ENCODE results near the gene SLPI. TPM values are rescaled to one million over a fixed set of nuclear protein-coding genes. Genes with fewer than 3 reads are reported as not detected.

SLPI gene
- total RNA-seq, 3 donors from 2014 or later = 29.9 to 132 (median 43.3) TPM

DNA sequence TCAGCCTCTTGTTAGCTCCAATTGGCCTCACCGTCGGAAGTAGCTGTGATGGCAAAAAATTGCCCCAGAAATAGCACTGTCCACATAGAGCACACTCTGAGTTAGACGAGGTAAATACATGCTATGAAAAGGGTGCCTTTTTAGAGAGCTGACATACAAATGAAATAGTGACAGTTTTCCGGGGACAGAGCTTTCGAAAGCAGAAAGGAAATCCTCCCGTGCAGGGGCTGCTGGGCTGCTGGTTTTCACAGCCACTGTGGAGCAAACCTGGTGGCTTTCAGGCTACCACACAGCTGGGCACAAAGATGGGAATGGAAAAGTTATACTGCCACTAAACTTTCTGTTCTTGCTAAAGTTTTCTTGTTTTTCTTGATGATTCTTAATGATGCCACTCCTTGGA, 8.3 kb downstream of the SLPI start:
- DNase-seq (no peak), ATAC-seq (no peak)
- Histone ChIP-seq H3K4me1 (ENCODE audit: low read depth) (no peaks in the 10 kb centered on the region), H3K9me3 (no peaks in the 10 kb centered on the region), H3K4me3 (no peak overlapping the region), H3K36me3 (ENCODE audit: low read depth) (no peaks in the 10 kb centered on the region)
- intact Hi-C loops (cut with DNase I, micrococcal nuclease) = no loop called here
- TF ChIP-seq, protein P1, sequence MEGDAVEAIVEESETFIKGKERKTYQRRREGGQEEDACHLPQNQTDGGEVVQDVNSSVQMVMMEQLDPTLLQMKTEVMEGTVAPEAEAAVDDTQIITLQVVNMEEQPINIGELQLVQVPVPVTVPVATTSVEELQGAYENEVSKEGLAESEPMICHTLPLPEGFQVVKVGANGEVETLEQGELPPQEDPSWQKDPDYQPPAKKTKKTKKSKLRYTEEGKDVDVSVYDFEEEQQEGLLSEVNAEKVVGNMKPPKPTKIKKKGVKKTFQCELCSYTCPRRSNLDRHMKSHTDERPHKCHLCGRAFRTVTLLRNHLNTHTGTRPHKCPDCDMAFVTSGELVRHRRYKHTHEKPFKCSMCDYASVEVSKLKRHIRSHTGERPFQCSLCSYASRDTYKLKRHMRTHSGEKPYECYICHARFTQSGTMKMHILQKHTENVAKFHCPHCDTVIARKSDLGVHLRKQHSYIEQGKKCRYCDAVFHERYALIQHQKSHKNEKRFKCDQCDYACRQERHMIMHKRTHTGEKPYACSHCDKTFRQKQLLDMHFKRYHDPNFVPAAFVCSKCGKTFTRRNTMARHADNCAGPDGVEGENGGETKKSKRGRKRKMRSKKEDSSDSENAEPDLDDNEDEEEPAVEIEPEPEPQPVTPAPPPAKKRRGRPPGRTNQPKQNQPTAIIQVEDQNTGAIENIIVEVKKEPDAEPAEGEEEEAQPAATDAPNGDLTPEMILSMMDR (IDR thresholded peaks at IDR 0.05) = no peak

DNA sequence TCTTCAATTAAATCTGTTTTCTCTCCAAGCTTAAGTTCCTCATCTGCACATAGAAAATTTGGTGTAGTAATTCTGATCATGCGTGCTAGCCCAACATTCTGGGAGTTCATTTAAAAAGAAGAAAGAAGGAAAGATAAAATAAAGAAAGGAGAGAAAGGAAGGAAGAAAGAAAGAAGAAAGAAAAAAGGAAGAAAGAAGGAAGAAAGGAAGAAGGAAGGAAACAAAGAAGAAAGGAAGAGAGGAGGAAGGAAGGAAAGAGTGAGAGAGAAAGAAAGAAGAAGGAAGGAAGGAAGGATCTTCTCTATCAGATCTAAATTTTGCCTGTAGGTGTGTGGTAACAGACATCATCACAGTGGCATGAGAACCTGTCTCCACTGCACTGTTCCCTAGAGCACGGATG, 16.2 kb downstream of the SLPI start:
- Histone ChIP-seq H3K36me3 (ENCODE audit: low read depth) (no peaks in the 10 kb centered on the region), H3K9me3 (peaks cover 4% of the 10 kb centered on the region), H3K4me1 (ENCODE audit: low read depth) (no peaks in the 10 kb centered on the region), H3K4me3 (no peak overlapping the region)
- no peak for DNase-seq
- TF ChIP-seq, protein P1 (IDR thresholded peaks at IDR 0.05) = no peak
- ATAC-seq = no peak
- intact Hi-C loops (cut with DNase I, micrococcal nuclease) = no loop called here

DNA sequence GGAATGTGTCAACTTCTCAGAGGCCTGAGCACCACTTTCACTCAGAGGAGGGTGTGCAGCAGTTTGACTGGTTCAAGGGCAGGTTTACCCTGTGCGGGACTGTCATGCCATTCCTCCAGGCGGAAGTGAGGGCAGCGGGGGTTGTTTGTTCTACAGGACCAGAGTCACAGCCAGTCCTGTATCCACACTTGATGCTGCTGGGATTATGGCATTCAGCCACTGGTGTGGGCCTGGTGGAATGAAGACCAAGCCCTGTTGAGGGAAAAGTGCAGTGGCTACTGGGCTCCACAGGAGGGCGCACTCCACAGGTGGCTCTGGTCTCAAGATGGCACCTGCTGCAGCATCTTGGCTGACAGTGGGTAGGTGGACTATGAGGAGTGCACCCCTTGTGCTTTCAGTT, 18.4 kb downstream of the SLPI start:
- intact Hi-C loops (cut with DNase I, micrococcal nuclease) = no loop called here
- Histone ChIP-seq H3K4me3 (no peak overlapping the region), H3K4me1 (ENCODE audit: low read depth) (no peaks in the 10 kb centered on the region), H3K9me3 (peaks cover 4% of the 10 kb centered on the region), H3K36me3 (ENCODE audit: low read depth) (no peaks in the 10 kb centered on the region)
- TF ChIP-seq, protein P1 (IDR thresholded peaks at IDR 0.05) = no peak
- peak; percentile 70 for ATAC-seq
- DNase-seq = peak in 1 of 3 donors; percentile 35

DNA sequence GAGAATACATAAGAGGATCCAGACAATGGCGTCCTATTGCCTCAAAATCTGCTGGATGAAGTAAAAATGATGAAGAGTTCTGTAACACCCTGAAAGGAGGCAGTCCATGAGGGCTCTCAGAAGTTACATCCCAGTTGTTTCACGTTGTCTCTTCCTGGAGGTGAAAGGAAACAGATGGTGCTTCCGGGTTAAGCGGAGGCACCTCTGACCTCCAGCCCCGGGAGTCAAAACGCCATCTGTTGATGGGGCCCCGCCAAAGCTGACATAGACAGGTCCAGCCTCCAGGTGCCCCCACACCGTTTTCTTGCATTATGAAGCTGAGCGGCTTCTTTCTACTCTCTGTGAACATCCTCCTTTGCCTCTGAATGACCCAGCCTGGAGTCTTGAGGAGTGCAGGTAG, 23.7 kb downstream of the SLPI start:
- no peak for DNase-seq
- ATAC-seq = no peak
- intact Hi-C loops (cut with DNase I, micrococcal nuclease) = no loop called here
- no peaks in the 10 kb centered on the region for H3K36me3 ChIP-seq (ENCODE audit: low read depth)
- TF ChIP-seq, protein P1 (IDR thresholded peaks at IDR 0.05) = no peak
- no peak overlapping the region for H3K4me3 ChIP-seq
- peaks cover 4% of the 10 kb centered on the region for H3K9me3 ChIP-seq
- H3K4me1 ChIP-seq (ENCODE audit: low read depth) = no peaks in the 10 kb centered on the region

DNA sequence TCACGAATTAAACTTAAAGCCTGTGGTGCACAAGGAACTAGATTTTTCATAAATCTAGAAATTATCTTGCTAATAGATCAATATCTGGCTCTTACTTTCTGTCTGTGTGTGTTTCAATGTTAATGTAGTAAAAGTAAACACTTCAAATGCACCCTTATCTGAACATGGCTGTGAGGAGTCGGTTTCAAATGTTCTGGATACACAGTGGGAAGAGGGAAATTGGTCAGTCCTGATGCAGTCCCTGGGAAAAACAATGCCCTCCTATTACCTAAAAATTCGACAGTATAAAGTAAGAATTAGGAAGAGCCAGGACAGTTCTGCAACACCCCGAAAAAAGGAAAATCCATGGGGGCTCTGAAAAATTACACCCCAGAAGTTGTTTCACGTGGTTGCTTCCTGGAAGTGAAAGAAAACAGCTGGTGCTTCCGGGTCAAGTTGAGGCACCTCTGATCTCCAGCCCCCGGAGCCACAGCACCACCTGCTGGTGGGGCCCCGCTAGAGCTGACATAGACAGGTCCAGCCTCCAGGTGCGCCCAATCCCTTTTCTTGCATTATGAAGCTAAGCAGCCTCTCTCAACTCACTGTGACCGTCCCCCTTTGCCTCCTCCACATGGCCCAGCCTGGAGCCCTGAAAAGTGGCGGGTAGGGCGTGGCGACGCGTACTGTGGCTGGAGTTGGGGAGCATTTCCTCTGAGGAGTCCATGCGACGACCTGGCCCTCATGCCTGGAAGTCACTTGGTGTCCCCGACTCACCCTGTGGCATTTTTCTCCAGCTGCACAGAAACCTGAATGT, 24.9 kb downstream of the SLPI start:
- H3K4me3 ChIP-seq = no peak overlapping the region
- TF ChIP-seq, protein P1 (IDR thresholded peaks at IDR 0.05) = peak; percentile 68
- no peaks in the 10 kb centered on the region for H3K4me1 ChIP-seq (ENCODE audit: low read depth)
- no peaks in the 10 kb centered on the region for H3K9me3 ChIP-seq
- ATAC-seq (peak; percentile 96), DNase-seq (peak; percentile 80 to 87 (median 84))
- H3K36me3 ChIP-seq (ENCODE audit: low read depth) = no peaks in the 10 kb centered on the region
- intact Hi-C loops (cut with DNase I, micrococcal nuclease) = no loop called here

All from mucosa of descending colon (tissue), 3 donors.